Suprapubic skin (tissue), 4 donors: ENCODE measurements around the gene MYLK4. TPM values are rescaled to one million over a fixed set of nuclear protein-coding genes. Genes with fewer than 3 reads are reported as not detected.

Source experiments
- DNase-seq, 2 donors: peaks; one replicate each; pipeline ENCODE4 v3.0.0-alpha.2; 2019; ENCODE audit warnings: low spot score in 2 of 2
- H3K27ac ChIP-seq: fragments of 200-600 bp; sonication (generic); one replicate; pipeline ENCODE4 v1.5.1; 2019
- H3K27me3 ChIP-seq: fragments of 200-600 bp; sonication (generic); one replicate; pipeline ENCODE4 v1.5.1; 2019
- H3K36me3 ChIP-seq: fragments of 200-600 bp; sonication (generic); one replicate; pipeline ENCODE4 v1.5.1; 2019
- H3K4me1 ChIP-seq: fragments of 200-600 bp; sonication (generic); one replicate; pipeline ENCODE4 v1.5.1; 2019
- H3K4me3 ChIP-seq: fragments of 200-600 bp; sonication (generic); one replicate; pipeline ENCODE4 v1.5.1; 2019; ENCODE audit warnings: mild to moderate bottlenecking
- H3K9me3 ChIP-seq: fragments of 200-600 bp; sonication (generic); one replicate; pipeline ENCODE4 v1.5.1; 2019
- EP300 ChIP-seq: sonication (generic); formaldehyde crosslinking; IDR thresholded peaks from one replicate; pipeline ENCODE4 v1.6.1; 2017; ENCODE audit warnings: antibody characterized with exemption
- POLR2A ChIP-seq, 2 donors: fragments of 450-650 bp; IDR thresholded peaks; one replicate each; pipeline ENCODE4 v1.6.1; 2017; ENCODE audit warnings: antibody characterized with exemption in 2 of 2, mild to moderate bottlenecking in 2 of 2, moderate library complexity in 2 of 2
- POLR2AphosphoS5 ChIP-seq, 3 donors: sonication (generic); formaldehyde crosslinking; IDR thresholded peaks; one replicate each; pipeline ENCODE4 v1.6.1; 2017; ENCODE audit warnings: antibody characterized with exemption in 3 of 3
- WGBS: methylation state at CpG from one replicate; pipeline ENCODE4 v1.1.5; 2018; 5-methylcytosine and 5-hydroxymethylcytosine counted together
- total RNA-seq, 4 donors: library from RNA; depleted of rRNA; stranded (reverse); fragments of >200 nt; gene quantifications; one replicate each; pipeline ENCODE4 v1.1.0, GENCODE V29; 2016
- TF ChIP-seq, protein P1 (sequence below), 2 donors: fragments of 200-600 bp in 1 of 2; fragments of 450-650 bp in 1 of 2; sonication (generic) in 1 of 2; IDR thresholded peaks; one replicate each; pipeline ENCODE4 v1.5.1; 2016 to 2019; ENCODE audit warnings: antibody characterized with exemption in 2 of 2, mild to moderate bottlenecking in 1 of 2, moderate library complexity in 1 of 2

MYLK4 gene
- total RNA-seq, 4 donors from 2014 or later, result 1.8 to 6.6 (median 3.5) TPM

DNA sequence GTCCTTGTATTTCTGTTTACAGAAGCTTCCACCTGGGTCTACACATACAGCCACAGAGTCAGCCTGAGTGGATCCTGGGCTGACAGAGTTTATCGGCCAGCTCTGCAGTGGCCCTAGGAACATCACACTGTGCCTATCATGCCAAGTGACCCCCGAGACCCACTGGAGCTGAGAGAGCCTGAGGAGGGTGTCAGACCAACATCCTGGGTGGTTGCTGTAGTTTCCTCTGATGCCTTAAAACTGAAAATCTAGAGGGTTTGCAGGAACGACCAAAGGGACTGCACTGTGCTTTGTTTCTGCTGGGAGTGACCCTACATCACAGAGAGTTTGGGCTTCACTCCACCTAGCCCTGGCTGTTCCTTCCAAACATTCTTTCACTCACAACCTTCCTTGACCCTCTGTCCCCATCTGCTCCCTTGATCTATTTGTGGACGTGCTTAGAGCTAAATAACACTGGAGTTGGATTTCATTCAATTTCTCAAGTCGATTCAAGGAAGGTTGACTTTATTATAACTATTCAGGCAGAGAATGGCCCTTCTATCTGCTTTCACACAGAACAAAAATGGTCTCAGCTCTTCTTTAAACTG is 18.1 kb downstream of the MYLK4 start:
- Histone ChIP-seq H3K9me3 (no peaks in the 10 kb centered on the region), H3K36me3 (no peaks in the 10 kb centered on the region), H3K4me1 (peaks cover 3% of the 10 kb centered on the region), H3K27me3 (no peaks in the 10 kb centered on the region), H3K27ac (no peak overlapping the region), H3K4me3 (no peak overlapping the region)
- no peak for DNase-seq
- no peak for TF ChIP-seq POLR2A (IDR thresholded peaks at IDR 0.05)
- no peak for TF ChIP-seq EP300
- TF ChIP-seq, protein P1, sequence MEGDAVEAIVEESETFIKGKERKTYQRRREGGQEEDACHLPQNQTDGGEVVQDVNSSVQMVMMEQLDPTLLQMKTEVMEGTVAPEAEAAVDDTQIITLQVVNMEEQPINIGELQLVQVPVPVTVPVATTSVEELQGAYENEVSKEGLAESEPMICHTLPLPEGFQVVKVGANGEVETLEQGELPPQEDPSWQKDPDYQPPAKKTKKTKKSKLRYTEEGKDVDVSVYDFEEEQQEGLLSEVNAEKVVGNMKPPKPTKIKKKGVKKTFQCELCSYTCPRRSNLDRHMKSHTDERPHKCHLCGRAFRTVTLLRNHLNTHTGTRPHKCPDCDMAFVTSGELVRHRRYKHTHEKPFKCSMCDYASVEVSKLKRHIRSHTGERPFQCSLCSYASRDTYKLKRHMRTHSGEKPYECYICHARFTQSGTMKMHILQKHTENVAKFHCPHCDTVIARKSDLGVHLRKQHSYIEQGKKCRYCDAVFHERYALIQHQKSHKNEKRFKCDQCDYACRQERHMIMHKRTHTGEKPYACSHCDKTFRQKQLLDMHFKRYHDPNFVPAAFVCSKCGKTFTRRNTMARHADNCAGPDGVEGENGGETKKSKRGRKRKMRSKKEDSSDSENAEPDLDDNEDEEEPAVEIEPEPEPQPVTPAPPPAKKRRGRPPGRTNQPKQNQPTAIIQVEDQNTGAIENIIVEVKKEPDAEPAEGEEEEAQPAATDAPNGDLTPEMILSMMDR (IDR thresholded peaks at IDR 0.05), result no peak
- no peak for TF ChIP-seq POLR2AphosphoS5 (IDR thresholded peaks at IDR 0.05)
- 43% methylated on average over 4 of the region's 5 CpGs for WGBS

GRCh38 chr6:2731281-2731909 is 19.3 kb downstream of the MYLK4 start:
- DNase-seq, result no peak
- TF ChIP-seq POLR2A (IDR thresholded peaks at IDR 0.05), result no peak
- TF ChIP-seq EP300, result no peak
- TF ChIP-seq, protein P1 (IDR thresholded peaks at IDR 0.05), result no peak
- TF ChIP-seq POLR2AphosphoS5 (IDR thresholded peaks at IDR 0.05), result no peak
- no peak overlapping the region for H3K4me3 ChIP-seq
- H3K27me3 ChIP-seq, result no peaks in the 10 kb centered on the region
- H3K4me1 ChIP-seq, result peaks cover 3% of the 10 kb centered on the region
- no peaks in the 10 kb centered on the region for H3K36me3 ChIP-seq
- 72% methylated on average over 5 of the region's 5 CpGs for WGBS
- no peak overlapping the region for H3K27ac ChIP-seq
- no peaks in the 10 kb centered on the region for H3K9me3 ChIP-seq

- H3K4me1 ChIP-seq, result peaks cover 3% of the 10 kb centered on the region
- no peak overlapping the region for H3K27ac ChIP-seq
- H3K4me3 ChIP-seq, result no peak overlapping the region
- WGBS, result 71% methylated on average over 9 of the region's 9 CpGs
- no peak for TF ChIP-seq EP300
- no peak for TF ChIP-seq POLR2A (IDR thresholded peaks at IDR 0.05)
- TF ChIP-seq, protein P1 (IDR thresholded peaks at IDR 0.05), result no peak
- TF ChIP-seq POLR2AphosphoS5 (IDR thresholded peaks at IDR 0.05), result no peak
- no peaks in the 10 kb centered on the region for H3K9me3 ChIP-seq
- DNase-seq, result no peak
- no peaks in the 10 kb centered on the region for H3K27me3 ChIP-seq
- H3K36me3 ChIP-seq, result no peaks in the 10 kb centered on the region
These were observed 20.2 kb downstream of the MYLK4 start for GRCh38 chr6:2730353-2731107.

- 92% methylated on average over 10 of the region's 10 CpGs for WGBS
- TF ChIP-seq EP300 (no peak), POLR2A (IDR thresholded peaks at IDR 0.05) (no peak), POLR2AphosphoS5 (IDR thresholded peaks at IDR 0.05) (no peak)
- TF ChIP-seq, protein P1 (IDR thresholded peaks at IDR 0.05), result no peak
- no peak for DNase-seq
- H3K27ac ChIP-seq, result no peak overlapping the region
- H3K4me3 ChIP-seq, result no peak overlapping the region
- H3K27me3 ChIP-seq, result no peaks in the 10 kb centered on the region
- no peaks in the 10 kb centered on the region for H3K36me3 ChIP-seq
- no peaks in the 10 kb centered on the region for H3K9me3 ChIP-seq
- H3K4me1 ChIP-seq, result peaks cover 3% of the 10 kb centered on the region
These were observed 20.8 kb downstream of the MYLK4 start for GRCh38 chr6:2729921-2730320.

- Histone ChIP-seq H3K9me3 (no peaks in the 10 kb centered on the region), H3K36me3 (no peaks in the 10 kb centered on the region), H3K27ac (no peak overlapping the region), H3K4me1 (no peaks in the 10 kb centered on the region), H3K4me3 (no peak overlapping the region), H3K27me3 (no peaks in the 10 kb centered on the region)
- WGBS, result 39% methylated on average over 8 of the region's 8 CpGs
- no peak for DNase-seq
- TF ChIP-seq POLR2A (IDR thresholded peaks at IDR 0.05) (no peak), POLR2AphosphoS5 (IDR thresholded peaks at IDR 0.05) (no peak), EP300 (no peak)
- TF ChIP-seq, protein P1 (IDR thresholded peaks at IDR 0.05), result no peak
These were observed 24.6 kb downstream of the MYLK4 start for GRCh38 chr6:2725999-2726567.
